Activated T-helper 2 cell treated with anti-CD3 and anti-CD28 coated beads, Interferon-gamma antibody, Interleukin-2, Interleukin-4, amounts not matched to agents 10 μg/mL and 5 μg/mL and 100 μg/mL, durations not matched to agents 14 hours and 24 hours and 36 hours (primary cell): ENCODE measurements around the gene HADHA. TPM values are rescaled to one million over a fixed set of nuclear protein-coding genes. Genes with fewer than 3 reads are reported as not detected.
"Not testable (repeated sequence)": the region's sequence is repeated elsewhere in the genome, so short reads cannot be mapped to it uniquely, and the experiment has no call there.

Experiments used
- DNase-seq: peaks from one replicate; pipeline ENCODE4 v3.0.0; 2021; ENCODE audit warnings: low spot score
- H3K27ac Mint-ChIP-seq: one replicate; pipeline ENCODE4 v1.8.0; 2021; ENCODE audit warnings: mixed read lengths
- H3K27me3 Mint-ChIP-seq: one replicate; pipeline ENCODE4 v1.8.0; 2021; ENCODE audit warnings: low read depth, mixed read lengths
- H3K36me3 Mint-ChIP-seq: one replicate; pipeline ENCODE4 v1.8.0; 2021; ENCODE audit warnings: low read depth, mixed read lengths
- H3K4me1 Mint-ChIP-seq: one replicate; pipeline ENCODE4 v1.8.0; 2021; ENCODE audit warnings: low read depth, mixed read lengths
- H3K4me3 Mint-ChIP-seq: one replicate; pipeline ENCODE4 v1.8.0; 2021; ENCODE audit warnings: low read depth, mild to moderate bottlenecking, moderate library complexity, mixed read lengths
- H3K9me3 Mint-ChIP-seq: one replicate; pipeline ENCODE4 v1.8.0; 2021; ENCODE audit warnings: mixed read lengths
- intact Hi-C: fragments of 100-400 bp; cut with micrococcal nuclease; formaldehyde crosslinking; loops from one replicate; pipeline ENCODE4 v1.15.1; 2023
- total RNA-seq: library from RNA; stranded (reverse); gene quantifications from 2 replicates; pipeline ENCODE4 v1.2.3, GENCODE V29; 2022

HADHA gene
- total RNA-seq, 1 donor from 2014 or later: 137 TPM

DNA sequence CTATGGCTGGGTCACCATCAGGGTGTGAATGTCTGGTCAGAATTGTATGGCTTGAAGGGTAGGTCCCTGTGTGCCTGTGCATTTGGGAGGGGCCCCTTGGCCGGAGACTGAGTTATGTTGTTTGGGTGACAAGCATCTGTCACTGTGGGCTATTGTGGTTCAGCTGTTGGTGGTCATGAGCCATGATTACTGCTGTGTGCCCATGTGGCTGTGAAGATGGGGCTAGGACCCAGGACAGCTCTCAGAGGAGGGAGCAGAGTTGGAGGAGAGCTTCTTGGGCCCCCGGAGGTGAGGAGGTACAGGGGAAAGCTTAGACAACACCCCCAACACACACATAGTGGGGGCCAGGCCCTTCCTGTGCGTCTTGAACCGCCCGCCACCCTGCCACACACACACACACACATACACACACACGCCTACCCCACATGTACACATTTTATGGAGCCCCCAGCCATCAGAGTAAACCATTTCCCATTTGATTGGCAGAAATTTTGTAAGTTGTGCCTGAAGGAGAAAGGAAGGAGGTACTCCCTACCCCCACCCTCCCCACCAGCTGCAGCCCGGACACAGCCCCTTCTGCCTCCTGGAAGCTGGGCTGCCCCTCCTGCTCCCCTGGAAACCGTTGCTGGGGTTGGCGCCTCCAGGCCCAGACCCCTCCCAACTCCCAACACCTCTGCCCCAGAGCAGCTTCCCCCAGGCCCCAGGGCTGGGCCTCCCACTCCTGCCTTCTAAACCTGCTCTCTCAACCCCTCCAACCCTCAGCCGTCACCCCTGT is 69.6 kb downstream of the HADHA start:
- Mint-ChIP-seq H3K27me3 (peaks cover 41% of the 10 kb centered on the region), H3K36me3 (no peaks in the 10 kb centered on the region), H3K27ac (no peak overlapping the region), H3K4me3 (peak overlapping the region; percentile 68), H3K4me1 (peaks cover 12% of the 10 kb centered on the region), H3K9me3 (no peaks in the 10 kb centered on the region)
- no peak for DNase-seq
- intact Hi-C loops: loop anchor here (5.0 to 10.0 kb wide), 2 partner anchors 157 to 300 kb away; partner anchors contain the start of gene OTOF

DNA sequence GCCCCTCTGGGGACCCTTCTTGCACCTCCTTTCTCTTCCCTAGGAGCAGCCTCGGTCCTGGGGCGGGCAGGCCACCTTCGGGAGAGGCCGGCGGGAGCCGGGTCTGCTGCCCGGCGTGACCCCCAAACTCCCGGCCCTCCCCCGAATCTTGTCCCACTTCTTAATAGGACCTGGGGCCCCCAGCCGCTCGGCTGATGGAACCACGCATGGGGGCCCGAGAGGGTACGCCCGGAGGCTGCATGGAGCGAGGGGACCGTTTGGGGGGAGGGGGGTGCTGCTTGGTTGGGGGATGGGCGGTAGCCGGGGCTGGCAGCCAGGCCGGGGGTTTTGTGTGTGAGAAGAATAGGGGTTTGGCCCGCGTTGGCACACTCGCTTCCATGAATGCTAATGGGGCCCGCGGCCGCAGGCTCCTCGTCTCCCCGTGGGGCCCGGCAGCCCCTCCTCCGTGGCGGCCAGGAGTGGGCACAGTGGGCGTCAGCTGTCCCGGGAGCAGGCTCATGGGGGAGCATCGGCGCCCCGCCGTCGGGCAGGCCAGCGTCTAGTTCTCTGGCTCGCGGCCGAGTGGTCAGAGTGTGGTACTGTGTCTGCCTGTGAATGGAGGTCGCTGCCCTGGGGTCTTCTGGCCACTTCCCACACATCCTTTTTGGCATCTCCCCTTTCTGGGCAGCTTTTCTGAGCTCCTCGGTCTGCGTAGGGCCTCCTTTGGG is 70.5 kb downstream of the HADHA start:
- Mint-ChIP-seq H3K4me3 (peak overlapping the region; percentile 69), H3K27ac (no peak overlapping the region), H3K4me1 (peaks cover 7% of the 10 kb centered on the region), H3K27me3 (peaks cover 40% of the 10 kb centered on the region), H3K9me3 (no peaks in the 10 kb centered on the region), H3K36me3 (no peaks in the 10 kb centered on the region)
- DNase-seq: no peak
- intact Hi-C loops: loop anchor here (5.0 to 10.0 kb wide), 2 partner anchors 158 to 301 kb away; partner anchors contain the start of gene OTOF

DNA sequence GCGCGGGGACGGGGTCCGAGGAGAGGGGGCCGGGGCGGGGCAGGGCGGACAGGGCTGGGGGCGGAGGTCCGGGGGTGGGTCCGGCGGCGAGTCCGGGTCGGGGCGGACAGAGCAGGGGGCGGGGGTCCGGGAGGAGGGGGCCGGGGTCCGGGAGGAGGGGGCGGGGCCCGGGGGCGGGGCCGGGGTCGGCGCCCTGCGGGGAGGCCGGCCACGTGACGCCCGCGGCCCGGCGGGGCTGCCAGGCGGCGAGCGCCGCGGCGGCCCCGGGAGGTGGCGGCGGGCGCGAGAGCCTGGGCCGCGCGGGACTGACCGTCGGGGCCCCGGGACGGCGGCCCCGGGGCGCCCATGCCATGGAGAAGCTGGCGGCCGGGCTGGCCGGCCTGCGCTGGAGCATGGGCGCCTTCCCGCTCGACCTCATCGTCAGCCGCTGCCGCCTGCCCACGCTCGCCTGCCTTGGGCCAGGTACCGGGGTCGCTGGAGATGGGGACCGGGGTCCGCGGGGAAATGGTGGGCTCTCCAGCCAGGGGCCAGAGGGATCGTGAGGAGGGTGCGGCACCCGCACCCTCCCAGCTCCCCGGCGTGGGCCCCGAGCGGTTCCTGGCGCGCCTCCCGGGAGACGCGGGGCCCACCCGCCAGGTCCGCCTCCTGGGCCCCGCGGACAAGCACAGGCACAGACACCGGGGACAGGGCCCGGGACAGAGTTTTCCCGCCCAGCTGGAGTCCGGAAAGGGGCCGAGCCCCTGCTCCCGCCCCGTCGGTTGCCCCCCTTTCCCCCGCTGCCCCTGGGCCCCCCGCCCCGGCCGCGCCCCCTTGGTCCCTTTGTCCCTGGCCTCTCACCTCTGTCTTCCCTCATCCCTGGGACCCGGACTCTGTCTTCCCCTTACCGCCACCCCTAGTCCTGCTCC is 71.3 kb downstream of the HADHA start, which contains the start of gene GAREM2:
GAREM2 (plus strand) TSS at position 218 of the 905 bp plus-strand sequence; CDS start at position 351, 133 bp downstream.
- no peak for DNase-seq
- no peak within 1 kb of the TSS for H3K27ac Mint-ChIP-seq
- H3K9me3 Mint-ChIP-seq: no peaks in the 10 kb centered on the region
- intact Hi-C loops: loop anchor here (5.0 to 10.0 kb wide), 2 partner anchors 159 to 302 kb away; partner anchors contain the start of gene OTOF
- H3K36me3 Mint-ChIP-seq: no peaks in the 10 kb centered on the region
- peaks cover 7% of the 10 kb centered on the region for H3K4me1 Mint-ChIP-seq
- H3K27me3 Mint-ChIP-seq: peaks cover 37% of the 10 kb centered on the region
- peak within 1 kb of the TSS; percentile 88 for H3K4me3 Mint-ChIP-seq

DNA sequence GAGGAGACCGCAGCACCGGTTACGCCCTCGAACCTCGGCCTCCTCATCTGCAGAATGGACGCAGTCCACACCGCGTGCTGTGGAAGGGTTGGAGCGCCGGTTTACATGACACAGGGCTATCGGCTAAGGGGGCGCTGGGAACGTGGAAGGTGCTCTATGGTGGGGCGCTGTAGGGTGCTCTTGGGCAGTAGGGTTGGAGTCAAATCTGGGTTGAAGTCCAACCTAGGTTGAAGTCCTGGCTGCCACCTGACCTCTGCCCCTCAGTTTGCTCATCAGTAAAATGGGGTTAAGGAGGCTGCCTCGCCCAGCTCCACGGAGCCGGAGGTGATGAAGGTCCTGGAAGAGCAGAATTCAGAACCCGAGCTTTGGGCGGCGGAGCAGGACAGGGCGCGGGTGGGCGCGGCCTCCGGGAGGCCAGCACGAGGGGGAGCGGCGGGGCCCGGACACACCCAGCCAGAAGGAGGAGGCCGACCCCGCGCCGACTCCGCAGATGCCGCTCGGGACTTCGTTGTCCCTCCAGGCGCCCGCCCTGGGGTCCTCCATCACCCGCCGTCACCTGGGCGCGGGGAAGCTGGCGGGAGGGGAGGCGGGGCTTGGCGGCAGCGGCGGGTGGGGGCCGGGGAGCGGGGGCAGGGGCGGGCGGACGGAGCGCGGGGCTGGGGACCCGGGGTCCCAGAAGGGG is 72.1 kb downstream of the HADHA start:
- Mint-ChIP-seq H3K9me3 (no peaks in the 10 kb centered on the region), H3K36me3 (no peaks in the 10 kb centered on the region), H3K4me3 (peak overlapping the region; percentile 88), H3K27ac (no peak overlapping the region), H3K27me3 (peaks cover 34% of the 10 kb centered on the region), H3K4me1 (peaks cover 7% of the 10 kb centered on the region)
- intact Hi-C loops: loop anchor here (5.0 to 10.0 kb wide), 2 partner anchors 160 to 302 kb away; partner anchors contain the start of gene OTOF
- DNase-seq: no peak

DNA sequence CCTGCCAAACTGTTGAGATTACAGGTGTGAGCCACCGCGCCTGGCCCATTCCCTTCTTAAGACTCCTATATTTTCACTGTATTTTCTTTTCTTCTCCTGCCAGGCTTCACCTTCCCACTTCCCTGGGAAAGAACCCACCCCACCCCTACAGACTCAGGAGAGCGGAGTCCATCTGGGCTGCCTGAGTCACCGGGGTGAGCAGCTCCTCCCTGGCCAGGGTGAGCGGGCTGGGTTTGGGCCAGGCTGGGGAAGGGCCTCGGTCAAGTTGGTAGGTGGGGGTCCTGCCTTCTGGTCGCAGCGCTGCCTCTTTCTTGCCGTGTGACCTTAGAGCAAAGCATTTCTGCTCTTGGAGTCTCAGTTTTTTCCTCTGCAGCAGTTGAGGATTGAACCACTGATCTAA is 73.6 kb downstream of the HADHA start:
- H3K4me3 Mint-ChIP-seq: no peak overlapping the region
- no peak overlapping the region for H3K27ac Mint-ChIP-seq
- no peak for DNase-seq
- H3K4me1 Mint-ChIP-seq: peaks cover 7% of the 10 kb centered on the region
- peaks cover 31% of the 10 kb centered on the region for H3K27me3 Mint-ChIP-seq
- intact Hi-C loops: loop anchor here (5.0 to 10.0 kb wide), 2 partner anchors 162 to 304 kb away; partner anchors contain the start of gene OTOF
- H3K36me3 Mint-ChIP-seq: no peaks in the 10 kb centered on the region
- no peaks in the 10 kb centered on the region for H3K9me3 Mint-ChIP-seq

DNA sequence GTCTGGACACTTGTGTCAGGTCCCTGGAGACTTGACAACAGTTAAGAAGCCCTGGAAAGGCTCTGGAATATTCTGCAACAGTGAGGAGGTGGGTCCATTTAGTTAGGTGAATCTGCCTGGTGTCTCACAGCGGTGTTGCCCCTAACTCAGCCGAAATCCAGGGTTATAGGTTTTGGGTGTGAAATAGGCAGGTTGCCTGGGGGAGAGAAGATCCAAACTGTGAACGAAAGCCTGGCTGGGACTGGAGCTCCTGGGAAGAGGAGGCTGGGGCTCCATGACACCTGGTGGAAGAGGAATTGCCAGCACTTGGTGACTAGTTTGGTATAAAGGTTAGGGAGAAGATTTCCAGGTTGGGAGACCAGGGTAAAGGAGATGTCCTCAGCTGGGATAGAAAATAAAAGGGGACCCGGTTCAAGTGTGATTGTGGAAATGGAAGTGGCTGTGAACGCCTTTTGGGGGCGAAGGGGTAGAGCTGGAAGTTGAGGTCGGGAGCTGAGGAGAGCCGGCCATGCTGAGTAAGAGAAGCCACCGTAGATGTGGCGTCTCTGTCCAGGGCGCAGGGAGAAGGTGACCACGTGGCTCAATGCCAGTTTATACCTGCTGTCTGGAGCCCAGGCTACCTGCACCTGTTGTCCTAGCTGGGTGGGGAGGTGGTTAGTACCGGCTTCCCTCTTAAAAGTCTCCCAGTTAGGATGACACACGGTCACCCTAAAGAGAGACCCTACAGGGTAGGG is 74.6 kb downstream of the HADHA start:
- H3K4me3 Mint-ChIP-seq: no peak overlapping the region
- DNase-seq: no peak
- intact Hi-C loops: loop anchor here (5.0 to 10.0 kb wide), 2 partner anchors 162 to 305 kb away; partner anchors contain the start of gene OTOF
- H3K36me3 Mint-ChIP-seq: no peaks in the 10 kb centered on the region
- H3K4me1 Mint-ChIP-seq: peaks cover 7% of the 10 kb centered on the region
- H3K27me3 Mint-ChIP-seq: peaks cover 29% of the 10 kb centered on the region
- H3K9me3 Mint-ChIP-seq: no peaks in the 10 kb centered on the region
- H3K27ac Mint-ChIP-seq: no peak overlapping the region

DNA sequence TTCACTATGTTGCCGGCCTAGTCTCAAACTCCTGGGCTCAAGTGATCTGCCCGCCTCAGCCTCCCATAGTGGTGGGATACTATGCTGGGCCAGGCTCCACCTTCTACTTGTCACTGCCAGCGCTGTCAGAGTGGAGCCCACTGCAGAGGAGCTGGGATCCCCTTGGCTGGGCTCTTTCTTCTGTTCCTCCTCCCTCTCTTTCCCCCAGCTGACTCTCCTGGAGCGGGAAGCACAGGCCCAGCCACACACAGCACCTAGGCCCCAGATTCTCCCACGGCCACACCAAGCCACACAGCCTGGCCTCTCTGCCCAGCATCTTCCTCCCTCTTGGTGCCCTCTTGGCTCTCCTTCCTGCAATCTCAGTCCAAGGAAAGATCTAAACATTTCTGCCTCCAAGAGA is 75.2 kb downstream of the HADHA start:
- DNase-seq: no peak
- no peak overlapping the region for H3K27ac Mint-ChIP-seq
- H3K36me3 Mint-ChIP-seq: no peaks in the 10 kb centered on the region
- intact Hi-C loops: no loop called here
- H3K4me1 Mint-ChIP-seq: peaks cover 7% of the 10 kb centered on the region
- H3K9me3 Mint-ChIP-seq: no peaks in the 10 kb centered on the region
- H3K4me3 Mint-ChIP-seq: no peak overlapping the region
- H3K27me3 Mint-ChIP-seq: peaks cover 28% of the 10 kb centered on the region

DNA sequence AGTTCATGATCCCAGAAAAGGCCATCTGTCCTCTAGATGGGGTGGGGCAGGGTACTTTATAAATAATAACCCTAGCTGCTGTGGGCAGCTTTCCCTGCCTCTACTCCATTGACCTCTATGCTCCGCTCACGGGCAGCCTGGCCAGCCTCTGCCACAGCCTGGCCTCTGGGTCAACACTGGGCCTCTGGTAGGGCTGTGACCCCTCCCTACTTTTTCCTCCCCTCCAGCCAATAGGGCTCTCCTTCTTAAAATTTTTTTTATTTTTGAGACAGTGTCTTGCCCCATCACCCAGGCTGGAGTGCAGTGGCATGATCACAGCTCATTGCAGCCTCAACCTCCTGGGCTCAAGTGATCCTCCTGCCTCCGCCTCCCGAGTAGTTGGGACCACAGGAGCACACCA is 75.6 kb downstream of the HADHA start:
- Mint-ChIP-seq H3K9me3 (no peaks in the 10 kb centered on the region), H3K27ac (no peak overlapping the region), H3K36me3 (no peaks in the 10 kb centered on the region), H3K27me3 (peaks cover 27% of the 10 kb centered on the region), H3K4me1 (peaks cover 7% of the 10 kb centered on the region), H3K4me3 (no peak overlapping the region)
- DNase-seq: no peak
- intact Hi-C loops: no loop called here

DNA sequence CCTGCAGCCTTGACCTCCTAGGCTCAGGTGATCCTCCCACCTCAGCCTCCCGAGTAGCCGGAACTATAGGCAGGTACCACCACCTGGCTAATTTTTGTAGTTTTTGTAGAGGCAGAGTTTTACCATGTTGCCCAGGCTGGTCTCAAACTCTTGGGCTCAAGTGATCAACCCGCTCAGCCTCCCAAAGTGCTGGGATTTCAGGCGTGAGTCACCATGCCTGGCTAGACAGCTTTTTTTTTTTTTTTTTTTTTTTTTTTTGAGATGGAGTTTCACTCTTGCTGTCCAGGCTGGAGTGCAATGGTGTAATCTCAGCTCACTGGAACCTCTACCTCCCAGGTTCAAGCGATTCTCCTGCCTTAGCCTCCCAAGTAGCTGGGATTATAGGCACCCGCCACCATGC is 77.9 kb downstream of the HADHA start:
- H3K9me3 Mint-ChIP-seq, DNase-seq, H3K4me3 Mint-ChIP-seq, H3K36me3 Mint-ChIP-seq, H3K4me1 Mint-ChIP-seq, H3K27ac Mint-ChIP-seq, intact Hi-C loops: not testable (repeated sequence)
- peaks cover 22% of the 10 kb centered on the region for H3K27me3 Mint-ChIP-seq

DNA sequence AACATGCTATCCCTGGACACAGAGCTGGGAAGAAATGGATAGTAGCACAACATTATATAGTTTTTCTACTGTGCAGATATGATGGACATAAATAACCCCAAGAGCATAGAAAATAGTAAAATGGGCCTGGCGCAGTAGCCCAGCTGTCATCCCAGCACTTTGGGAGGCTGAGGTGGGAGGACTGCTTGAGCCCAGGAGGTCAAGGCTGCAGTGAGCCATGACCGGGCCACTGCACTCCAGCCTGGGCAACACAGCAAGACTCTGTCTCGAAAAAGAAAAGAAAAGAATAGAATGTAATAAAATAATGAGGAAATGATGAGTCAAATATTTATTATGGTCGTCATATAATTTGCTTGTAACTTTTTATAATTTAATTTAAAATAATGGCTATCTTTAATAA is 79.0 kb downstream of the HADHA start:
- no peaks in the 10 kb centered on the region for H3K4me1 Mint-ChIP-seq
- DNase-seq: no peak
- peaks cover 14% of the 10 kb centered on the region for H3K27me3 Mint-ChIP-seq
- H3K9me3 Mint-ChIP-seq: no peaks in the 10 kb centered on the region
- intact Hi-C loops: no loop called here
- no peak overlapping the region for H3K4me3 Mint-ChIP-seq
- H3K27ac Mint-ChIP-seq: no peak overlapping the region
- H3K36me3 Mint-ChIP-seq: no peaks in the 10 kb centered on the region

DNA sequence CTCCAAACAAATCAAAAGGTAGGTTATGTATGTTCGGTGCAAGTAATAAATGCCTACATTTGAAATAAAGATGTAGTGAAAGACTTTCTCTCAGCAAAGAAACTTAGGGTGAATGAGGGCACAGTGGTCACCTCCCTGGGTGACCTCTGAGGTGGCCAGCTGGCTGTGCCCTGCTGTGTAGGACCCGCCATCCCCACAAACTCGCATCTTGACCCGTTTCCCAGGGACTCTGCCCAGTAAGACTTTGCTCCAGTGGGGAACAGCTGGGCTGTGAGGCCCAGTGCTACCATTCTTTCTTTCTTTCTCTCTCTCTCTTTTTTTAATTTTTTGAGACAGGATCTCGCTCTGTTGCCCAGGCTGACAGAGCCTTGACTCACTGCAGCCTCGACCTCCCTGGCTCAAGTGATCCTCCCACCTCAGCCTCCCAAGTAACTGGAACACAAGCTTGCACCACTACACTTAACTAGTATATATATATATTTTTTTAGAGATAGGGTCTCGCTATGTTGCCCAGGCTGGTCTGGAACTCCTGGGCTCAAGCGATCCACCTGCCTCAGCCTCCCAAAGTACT is 79.7 kb downstream of the HADHA start:
- no peaks in the 10 kb centered on the region for H3K4me1 Mint-ChIP-seq
- no peaks in the 10 kb centered on the region for H3K9me3 Mint-ChIP-seq
- H3K36me3 Mint-ChIP-seq: no peaks in the 10 kb centered on the region
- peaks cover 11% of the 10 kb centered on the region for H3K27me3 Mint-ChIP-seq
- H3K4me3 Mint-ChIP-seq: no peak overlapping the region
- no peak for DNase-seq
- H3K27ac Mint-ChIP-seq: no peak overlapping the region
- intact Hi-C loops: no loop called here
